ENCODE results near the gene HPCAL4.

HPCAL4 gene

DNA sequence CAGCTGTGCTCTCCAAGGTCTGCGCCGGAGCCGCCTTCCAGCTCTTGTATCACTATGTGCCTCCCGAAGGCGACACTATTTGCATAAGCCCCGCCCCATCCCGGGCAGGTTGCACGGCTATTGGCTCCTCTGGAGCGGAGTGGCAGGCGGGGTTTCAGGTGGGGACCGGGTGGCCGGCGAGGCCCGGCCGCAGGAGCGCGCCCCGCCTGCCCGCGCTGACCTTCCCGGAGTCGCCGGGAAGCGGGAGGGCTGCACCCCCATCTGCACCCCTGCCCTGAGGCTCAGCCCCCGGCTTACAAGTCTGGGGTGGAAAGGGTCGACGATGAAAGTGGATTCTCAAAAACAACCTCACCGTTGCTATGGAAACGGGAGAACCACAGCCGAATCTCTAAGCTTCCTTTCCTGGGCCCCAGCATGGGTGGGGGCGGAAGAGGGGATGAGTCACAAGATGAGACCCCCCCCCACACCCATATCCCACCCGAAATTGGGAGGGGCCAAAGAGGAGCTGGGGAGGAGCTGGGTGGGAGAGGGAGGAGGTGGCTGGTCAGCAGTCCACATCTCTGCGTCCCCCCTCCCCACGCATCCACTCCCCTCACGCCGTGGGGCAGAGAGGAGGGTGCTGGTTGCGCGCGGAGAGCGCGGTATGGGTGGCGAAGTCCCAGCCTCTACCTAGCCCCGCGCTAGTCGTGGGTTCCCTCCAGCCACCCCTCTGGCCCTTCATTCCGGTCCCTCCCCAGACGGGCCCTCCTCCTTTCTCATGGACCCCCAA, at the start of gene HPCAL4:
TSS of gene HPCAL4 (minus strand) at position 51 of the 769 bp plus-strand sequence. CDS start 6,830 bp downstream, outside the sequence.
- DNase-seq, result peak in 54 of 56 donors; percentile 27 to 96 (median 76)

GRCh38 chr1:39738622-39739366, 47.6 kb upstream of the HPCAL4 start, which contains the start of gene PPIE:
Gene PPIE, plus strand, starts transcription at chr1:39738882. Its CDS starts 19 bp downstream, at chr1:39738901.
- peak; percentile 15 to 97 (median 89) for DNase-seq

GRCh38 chr1:39737546-39738169, 46.4 kb upstream of the HPCAL4 start:
- no peak for DNase-seq

DNA sequence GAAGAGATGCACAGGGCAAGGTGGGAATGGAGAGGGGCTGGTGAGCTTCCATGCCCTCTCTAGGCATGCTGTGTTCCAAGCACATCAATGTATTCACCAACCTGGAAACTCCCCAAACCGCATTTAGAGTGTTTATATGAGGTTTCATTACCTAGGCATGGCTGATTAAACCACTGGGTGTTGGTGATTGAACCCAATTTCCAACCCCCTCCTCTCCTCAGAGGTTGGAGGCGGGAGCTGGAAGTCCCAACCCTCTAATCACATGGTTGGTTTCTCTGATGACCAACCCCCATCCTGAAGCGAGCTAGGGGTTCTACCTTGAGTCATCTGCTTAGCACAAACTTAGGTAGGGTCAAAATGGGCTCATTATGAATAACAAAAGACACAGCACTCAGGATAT, 44.5 kb upstream of the HPCAL4 start:
- DNase-seq, result no peak

DNA sequence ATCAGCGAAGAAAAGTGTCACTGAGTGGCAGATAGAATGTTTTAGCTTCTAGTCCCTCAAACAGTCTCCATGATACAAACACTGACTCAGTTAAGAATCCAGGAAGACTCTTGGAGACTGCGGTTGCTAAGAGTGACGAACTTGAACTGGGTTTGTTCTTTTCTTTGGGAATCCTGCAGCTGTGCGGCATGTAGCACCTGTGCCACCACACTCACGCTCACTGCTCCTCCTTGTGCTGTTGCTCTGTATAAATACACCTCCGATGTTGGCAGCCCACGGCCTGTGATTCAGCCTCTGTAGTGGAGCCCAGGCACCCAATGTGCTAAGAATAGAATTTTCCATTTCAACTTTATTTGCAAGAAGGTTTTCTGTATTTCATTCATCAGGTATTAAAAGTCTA, 41.9 kb upstream of the HPCAL4 start:
- peak in 43 of 56 donors; percentile 6 to 90 (median 54) for DNase-seq

DNA sequence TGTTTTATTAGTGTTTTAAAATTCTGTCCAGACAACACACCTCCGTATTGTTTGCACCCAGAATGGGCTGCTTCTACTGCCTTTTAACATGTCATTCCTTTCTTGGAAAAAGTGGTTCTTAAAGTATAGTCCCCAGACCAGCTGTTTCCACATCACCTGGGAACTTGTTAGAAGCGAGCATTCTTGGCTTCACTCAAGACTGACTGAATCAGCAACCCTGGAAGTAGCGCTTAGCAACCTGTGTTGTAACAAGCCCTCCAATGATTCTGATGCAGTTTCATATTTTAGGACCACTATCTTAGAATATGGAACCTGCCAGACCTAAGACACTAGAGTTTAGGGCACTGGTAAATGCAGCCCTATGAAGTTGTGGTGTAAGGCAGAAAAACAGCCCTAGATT, 41.5 kb upstream of the HPCAL4 start:
- DNase-seq, result no peak

GRCh38 chr1:39729842-39730241, 38.6 kb upstream of the HPCAL4 start:
- no peak for DNase-seq

DNA sequence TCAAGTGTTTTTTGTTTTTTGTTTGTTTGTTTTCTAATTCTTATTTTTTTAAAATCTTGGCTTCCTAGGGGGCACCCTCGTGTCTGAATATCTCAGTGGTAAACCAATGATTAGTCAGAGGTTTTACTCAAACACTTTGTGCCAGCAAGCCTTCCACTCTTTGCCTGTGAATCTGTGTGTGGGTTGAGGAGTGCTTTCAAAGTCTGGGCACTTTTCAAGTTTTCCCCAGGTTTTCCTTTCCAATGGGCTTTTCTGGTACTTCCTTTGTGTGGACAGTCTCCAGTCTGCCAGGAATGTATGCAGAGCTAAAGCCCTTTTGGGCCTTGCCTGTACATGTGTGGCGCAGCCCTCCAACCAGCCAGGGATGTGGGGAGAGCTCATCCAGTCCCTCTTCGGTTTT, 37.8 kb upstream of the HPCAL4 start:
- no peak for DNase-seq

DNA sequence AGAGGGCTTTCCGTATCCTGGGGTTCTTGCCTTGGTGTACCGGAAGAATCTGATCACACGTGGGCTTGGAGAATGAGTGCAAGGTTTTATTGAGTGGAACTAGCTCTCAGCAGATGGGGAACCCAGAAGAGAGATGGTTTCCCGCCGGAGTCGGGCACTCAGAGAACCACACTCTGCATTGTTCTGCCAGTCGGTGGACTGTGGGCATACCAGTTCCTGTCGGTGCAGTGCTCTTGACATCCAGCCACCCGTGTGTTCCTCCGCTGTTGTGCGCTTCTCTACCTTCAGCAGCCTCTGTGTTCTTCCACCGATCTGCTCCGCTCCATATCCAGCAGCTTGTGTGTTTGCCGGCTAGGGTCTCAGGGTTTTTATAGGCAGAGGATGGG, 36.7 kb upstream of the HPCAL4 start:
- no peak for DNase-seq

DNA sequence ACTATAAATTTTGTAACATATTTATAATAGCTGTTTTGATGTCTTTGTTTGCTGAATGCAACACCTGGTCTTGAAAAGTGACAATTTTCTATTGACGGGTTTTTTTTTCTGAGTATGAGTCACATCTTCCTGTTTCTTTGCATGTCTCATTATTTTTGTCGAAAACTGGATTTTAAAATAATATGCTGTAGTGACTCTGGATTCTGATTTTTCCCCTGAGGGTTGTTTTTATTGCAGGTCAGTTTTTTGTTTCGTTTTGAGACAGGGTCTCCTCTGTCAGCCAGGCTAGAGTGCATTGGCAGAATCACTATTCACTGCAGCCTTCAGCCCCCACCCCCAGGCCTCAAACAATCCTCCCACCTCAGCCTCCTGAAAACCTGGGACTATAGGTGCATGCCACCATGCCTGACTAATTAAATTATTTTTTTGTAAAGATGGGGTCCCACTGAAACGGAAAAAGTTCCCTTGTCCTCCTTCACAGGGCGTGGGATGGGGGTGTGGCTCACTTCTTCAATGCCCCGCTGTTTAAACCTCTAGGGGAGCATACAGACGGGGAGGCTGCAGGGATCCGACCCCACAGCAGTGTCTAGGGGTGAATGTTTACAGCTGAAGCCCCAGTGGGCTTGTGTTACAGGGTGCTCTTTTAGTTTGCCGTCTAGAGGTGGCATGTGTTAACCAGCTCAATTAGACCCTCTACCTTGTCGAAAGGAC, 36.1 kb upstream of the HPCAL4 start:
- no peak for DNase-seq

- DNase-seq, result no peak
Measured at GRCh38 chr1:39726600-39726999, 35.4 kb upstream of the HPCAL4 start.

DNA sequence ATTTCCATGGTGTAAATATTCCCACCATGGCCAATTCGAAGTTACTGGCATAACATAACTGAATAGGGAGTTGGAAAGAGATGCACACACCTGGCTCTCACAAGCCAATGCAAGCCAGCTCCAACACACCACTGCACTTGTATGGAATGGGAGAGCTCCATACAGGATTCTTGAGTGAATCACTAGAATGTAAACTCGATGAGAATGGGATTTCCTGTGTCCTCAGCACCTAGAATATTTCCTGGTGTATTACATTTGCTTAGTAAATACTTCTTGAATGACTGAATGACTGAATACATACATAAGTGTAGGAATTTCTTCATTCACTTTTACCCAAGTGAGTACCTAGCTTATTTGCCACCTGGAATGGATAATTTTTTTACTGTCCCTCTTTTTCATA, 31.3 kb upstream of the HPCAL4 start:
- no peak for DNase-seq

DNA sequence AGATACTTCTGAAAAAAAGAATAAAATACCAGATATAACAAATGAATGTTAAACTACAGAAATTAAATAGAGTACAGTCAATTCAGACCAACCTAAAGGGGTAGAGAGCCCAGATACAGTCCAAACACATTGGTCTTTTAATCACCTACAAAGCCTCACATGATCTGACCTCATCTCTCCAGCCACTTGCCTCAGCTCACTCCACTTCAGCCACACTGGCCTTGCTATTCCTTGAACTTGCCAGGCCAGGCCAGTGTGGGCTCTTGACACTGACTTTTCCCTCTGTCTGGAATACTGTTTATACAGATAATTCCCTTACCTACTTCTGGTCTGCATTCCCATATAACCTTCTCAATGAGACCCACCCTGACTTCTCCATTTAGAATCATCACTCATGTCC, 30.4 kb upstream of the HPCAL4 start:
- no peak for DNase-seq

DNA sequence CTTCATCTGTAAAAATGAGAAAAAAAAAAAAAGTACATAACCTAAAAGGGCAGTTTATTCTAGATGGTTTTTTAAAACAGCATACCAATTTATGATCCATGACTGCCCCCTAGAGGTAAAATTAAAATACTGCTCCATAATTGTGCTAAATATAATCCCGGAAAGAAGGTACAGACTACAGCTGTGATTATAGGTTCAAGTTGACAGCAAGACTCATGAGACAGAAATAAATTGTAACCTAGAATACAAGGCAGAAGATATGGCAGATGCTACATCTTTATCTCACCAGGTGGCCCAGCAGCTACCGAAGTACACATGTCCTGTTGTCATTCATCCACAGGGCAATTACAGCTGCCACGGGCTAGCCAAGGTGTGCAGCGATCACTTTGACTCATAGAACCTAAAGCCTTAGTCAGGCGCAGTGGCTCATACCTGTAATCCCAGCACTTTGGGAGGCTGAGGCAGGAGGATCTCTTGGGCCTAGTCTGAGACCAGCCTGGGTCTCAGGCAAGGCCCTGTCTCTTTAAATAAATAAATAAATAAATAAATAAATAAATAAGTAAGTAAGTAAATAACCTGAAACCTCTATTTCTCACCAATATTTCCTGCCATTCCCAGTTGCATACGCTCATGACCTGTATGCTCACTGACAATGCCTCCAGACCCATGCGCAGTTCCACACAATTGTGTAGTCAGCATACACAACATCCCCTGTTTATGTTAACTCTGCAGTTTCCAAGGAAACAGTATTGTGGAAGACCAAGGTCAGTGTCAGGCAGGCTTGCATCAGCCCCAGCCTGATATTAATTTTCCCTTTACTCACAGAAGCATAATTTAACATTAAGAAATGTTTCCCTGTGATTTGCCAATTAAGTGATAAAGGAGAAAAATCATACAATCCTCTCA, 29.1 kb upstream of the HPCAL4 start:
- peak in 1 of 56 donors; percentile 2 for DNase-seq

GRCh38 chr1:39717809-39718208, 26.6 kb upstream of the HPCAL4 start:
- DNase-seq, result no peak

- DNase-seq, result no peak
Measured at GRCh38 chr1:39713557-39713956, 22.3 kb upstream of the HPCAL4 start.

DNA sequence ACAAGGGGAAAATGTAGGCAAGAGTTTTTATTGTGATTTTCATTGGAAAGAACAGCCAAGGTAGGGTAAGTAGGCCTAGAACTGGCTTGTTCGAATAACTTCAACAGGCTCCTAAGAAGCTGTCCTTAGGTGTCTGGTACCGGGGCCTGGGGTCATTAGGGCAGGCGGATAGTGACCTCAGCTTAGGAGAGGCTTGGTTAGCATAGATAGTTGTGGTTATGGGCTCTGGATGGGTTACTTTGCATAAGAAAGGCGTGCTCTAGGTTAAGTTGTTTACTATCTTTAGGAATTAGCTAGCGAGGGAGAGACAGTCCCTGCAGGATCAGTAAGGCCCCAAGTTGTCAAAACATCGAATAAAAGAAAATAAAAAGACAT, 20.7 kb upstream of the HPCAL4 start:
- no peak for DNase-seq

GRCh38 chr1:39711104-39711965, 20.1 kb upstream of the HPCAL4 start:
- DNase-seq, result no peak

- no peak for DNase-seq
Measured at GRCh38 chr1:39707506-39707905, 16.3 kb upstream of the HPCAL4 start.

DNA sequence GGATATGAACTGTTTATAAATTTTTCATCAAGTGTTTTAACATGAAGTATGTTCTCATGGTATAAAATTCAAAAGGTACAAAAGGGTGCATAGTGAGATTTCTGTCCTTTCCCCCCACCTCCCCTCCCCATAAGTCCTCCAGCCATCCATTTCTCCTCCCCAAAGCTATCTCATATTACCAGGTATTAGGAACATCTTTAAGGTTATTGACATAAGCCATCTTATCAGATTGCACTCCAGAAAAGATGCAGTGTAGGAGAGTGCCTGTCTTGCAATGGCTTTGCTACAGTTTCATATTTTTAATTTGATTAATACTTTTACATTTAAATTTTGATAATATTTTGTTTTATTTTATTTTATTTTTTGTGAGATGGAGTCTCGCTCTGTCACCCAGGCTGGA, 13.5 kb upstream of the HPCAL4 start:
- no peak for DNase-seq

All from nucleus accumbens (tissue), 56 donors.